DMS 273 treated with DMSO at 0.1 percent for 48 hours (cell line): Measurements from ENCODE around the gene STEAP1.

Source experiments
- DNase-seq: peaks from one replicate; lab custom pipeline; 2025; lab: John Stamatoyannopoulos, UW

The STEAP1 gene

DNA sequence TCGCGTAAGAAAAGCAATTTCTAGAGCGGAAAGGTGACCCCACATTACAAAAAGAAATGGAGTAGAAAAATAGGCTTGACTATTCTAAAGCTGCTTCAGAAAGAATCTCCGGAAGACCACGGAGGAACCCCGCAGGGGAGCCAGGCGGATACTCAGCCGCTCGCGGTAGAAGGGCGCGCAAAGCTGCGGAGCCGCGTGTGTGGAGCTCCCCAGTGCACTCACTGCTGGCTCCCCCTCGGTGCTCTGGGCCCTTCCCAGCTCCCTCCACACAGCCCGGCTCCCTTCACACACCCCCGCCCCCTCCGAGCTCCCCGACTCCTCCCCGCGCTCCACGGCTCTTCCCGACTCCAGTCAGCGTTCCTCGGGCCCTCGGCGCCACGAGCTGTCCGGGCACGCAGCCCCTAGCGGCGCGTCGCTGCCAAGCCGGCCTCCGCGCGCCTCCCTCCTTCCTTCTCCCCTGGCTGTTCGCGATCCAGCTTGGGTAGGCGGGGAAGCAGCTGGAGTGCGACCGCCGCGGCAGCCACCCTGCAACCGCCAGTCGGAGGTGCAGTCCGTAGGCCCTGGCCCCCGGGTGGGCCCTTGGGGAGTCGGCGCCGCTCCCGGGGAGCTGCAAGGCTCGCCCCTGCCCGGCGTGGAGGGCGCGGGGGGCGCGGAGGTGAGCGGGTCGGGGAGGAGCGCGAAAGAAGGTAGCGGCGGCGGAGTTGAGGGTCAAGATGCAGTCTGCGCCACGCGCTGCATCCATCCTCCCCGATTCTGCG, 57.3 kb downstream of the STEAP1 start, which contains the start of gene STEAP2:
TSS of gene STEAP2 (plus strand) at position 350 of the 758 bp plus-strand sequence. CDS start 13,343 bp downstream, outside the sequence.
- DNase-seq = peak; percentile 70

DNA sequence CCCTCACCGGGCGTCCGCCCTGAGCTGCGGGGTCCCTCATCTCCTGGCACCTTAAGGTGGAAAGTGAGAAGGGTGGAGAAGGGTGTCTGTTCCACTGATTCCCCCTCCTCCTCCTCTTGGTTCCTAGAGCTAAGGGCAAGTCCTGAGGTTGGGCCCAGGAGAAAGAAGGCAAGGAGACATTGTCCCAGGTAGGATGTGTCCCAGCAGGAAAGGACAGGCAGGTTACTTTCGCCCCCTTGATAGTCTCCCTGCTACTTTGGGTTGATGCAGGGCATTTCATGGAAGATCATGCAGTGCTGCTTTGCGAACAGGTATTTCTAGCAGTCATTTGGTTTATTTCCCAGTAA, 57.9 kb downstream of the STEAP1 start:
- no peak for DNase-seq

DNA sequence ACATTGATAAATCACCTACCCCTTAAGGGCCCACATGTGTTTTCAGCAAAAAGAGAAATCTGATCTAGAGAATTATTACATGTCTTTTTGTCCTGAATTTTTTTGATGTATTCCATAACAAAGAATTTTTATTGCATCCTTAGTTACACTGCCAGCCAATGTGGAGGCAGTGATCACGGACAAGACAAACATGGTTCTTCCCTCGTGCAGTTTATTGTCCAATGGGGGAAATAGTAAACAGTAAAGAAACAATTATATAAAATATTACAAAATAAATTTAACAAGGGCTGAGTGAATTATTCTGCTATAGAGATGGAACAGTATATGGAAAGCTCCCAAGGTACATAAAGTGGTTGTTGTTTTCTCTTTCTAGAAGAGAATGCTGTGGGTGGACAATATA, 59.3 kb downstream of the STEAP1 start:
- DNase-seq = no peak
